HG03060 (cell line): ENCODE data around the gene NCLN.

Experiments
- ATAC-seq: cut with Tn5 transposase; IDR thresholded peaks from one replicate; pipeline ENCODE4 v1.9.1; 2021; ENCODE audit warnings: low read depth, moderate number of reproducible peaks; ENCODE audit not compliant: unreplicated experiment

The NCLN gene

DNA sequence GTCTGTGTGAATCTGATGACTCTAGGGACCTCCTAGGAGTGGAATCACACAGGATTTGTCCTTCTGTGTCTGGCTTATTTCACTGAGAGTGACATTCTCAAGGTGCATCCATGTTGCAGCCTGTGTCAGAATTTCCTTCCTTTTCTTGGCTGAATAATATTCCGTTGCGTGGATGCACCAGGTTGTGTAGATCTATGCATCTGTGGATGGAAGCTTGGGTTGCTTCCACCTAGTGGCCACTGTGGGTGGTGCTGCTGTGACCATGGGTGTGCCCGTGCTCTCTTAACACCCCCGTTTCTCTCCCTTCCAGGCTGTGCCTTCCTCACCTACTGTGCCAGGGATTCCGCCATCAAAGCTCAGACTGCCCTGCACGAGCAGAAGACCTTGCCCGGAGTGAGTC is 64.9 kb downstream of the NCLN start:
- no peak for ATAC-seq

DNA sequence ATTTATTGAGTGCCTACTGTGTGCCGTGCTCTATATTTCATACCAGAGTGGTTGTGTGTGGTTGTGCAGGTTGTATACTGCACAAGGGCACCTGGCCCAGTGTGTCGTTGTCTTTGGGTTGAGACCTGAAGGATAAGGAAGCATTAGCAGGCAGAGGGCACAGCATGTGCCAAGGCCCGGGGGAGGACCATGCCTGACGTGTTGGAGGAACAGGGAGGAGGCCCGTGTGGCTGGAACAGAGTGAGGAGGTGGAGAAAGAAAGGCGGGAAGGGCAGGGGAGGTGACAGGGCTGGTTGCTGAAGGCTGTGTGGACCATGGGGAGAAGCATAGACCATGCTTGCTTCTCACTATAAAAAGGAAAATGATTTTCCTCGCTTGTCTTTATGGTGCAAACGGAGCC is 65.5 kb downstream of the NCLN start:
- ATAC-seq = no peak

DNA sequence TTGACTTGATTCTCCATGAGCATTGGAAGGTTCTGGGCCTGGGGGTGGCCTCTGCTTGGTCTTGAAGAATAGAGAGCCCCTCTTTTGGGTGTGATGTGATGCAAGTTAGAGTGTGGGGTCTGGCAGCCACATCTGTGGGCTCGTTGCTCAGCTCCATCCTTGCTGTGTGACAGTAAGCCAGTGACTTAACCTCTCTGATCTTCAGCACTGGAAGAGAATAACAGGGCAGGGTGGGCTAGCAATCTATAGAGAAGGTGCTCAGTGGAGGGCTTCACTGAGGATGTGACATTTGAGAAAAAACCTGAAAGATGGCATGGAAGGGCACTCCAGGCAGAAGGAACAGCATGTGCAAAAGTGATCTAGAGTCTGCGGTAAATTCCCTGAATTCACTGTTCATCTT is 66.9 kb downstream of the NCLN start:
- ATAC-seq = no peak

- ATAC-seq = no peak
Measured at GRCh38 chr19:3253270-3253669, 67.5 kb downstream of the NCLN start.

DNA sequence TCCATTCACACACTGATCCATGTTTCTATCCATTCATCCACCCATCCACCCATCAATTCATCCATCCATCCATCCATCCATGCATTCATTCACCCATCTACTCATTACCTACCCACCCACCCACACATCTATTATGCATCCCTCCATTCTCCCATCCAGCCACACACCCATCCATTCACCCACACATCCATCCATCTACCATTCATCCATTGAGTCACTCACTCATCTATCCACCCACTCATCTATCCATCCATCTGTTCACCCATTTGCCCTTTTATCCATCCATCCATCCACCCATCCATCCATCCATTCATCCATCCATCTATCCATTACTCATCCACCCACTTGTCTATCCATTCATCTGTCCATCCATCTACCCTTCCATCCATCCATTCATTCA is 68.8 kb downstream of the NCLN start:
- ATAC-seq = no peak

DNA sequence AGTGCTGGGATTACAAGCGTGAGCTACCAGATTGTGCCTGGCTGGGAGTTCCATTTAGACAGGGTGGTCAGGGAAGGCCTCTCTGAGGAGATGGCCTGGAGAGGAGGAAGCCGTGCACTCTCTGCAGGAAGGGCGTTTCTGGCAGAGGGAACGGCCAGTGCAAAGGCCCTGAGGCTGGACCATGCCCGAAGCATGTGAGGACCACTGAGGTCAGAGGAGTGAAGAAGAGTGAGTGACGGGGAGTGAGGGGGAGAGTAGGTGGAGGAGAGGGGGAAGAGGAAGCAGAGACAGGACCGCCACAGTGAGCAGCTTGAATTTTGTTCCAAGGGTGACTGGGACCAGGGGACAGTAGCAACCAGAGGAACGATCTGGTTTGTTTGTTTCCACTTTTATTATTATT is 71.3 kb downstream of the NCLN start:
- ATAC-seq = no peak
